ENCODE results near the gene CARS2. TPM values are rescaled to one million over a fixed set of nuclear protein-coding genes. Genes with fewer than 3 reads are reported as not detected.
A peak's percentile ranks its signal among the peaks of the same experiment; 100 is the strongest.

CARS2 gene
- total and polyA plus RNA-seq, 8 donors: 49.3 to 247 (median 75.7) TPM

- no peaks in the 10 kb centered on the region for H3K27me3 ChIP-seq
- peaks cover 52 to 94% (median 70%) of the 10 kb centered on the region in 4 donors for H3K4me1 ChIP-seq
- intact Hi-C loops (cut with DNase I; ENCODE audit: low total_unique reads): no loop called here
- H3K27ac ChIP-seq: peak overlapping the region; percentile 79 to 84 (median 81)
- peaks cover 32 to 59% (median 53%) of the 10 kb centered on the region in 4 donors for H3K36me3 ChIP-seq
- H3K4me3 ChIP-seq: no peak overlapping the region
- H3K9me3 ChIP-seq: no peaks in the 10 kb centered on the region
- TF ChIP-seq POLR2AphosphoS5 (IDR thresholded peaks at IDR 0.05) (no peak), CTCF (IDR thresholded peaks at IDR 0.05) (no peak), POLR2A (IDR thresholded peaks at IDR 0.05) (no peak), EP300 (IDR thresholded peaks at IDR 0.05) (no peak)
- whole genome bisulfite sequencing, 5 donors: 35 to 71% (median 63%) methylated on average over 32 to 41 of the region's 41 CpGs
- peak; percentile 70 to 80 for DNase-seq
Measured at GRCh38 chr13:110624766-110625756, 80.9 kb downstream of the CARS2 start.

GRCh38 chr13:110620596-110620995, 85.3 kb downstream of the CARS2 start:
- intact Hi-C loops (cut with DNase I; ENCODE audit: low total_unique reads): no loop called here
- TF ChIP-seq CTCF (IDR thresholded peaks at IDR 0.05) (no peak), POLR2AphosphoS5 (IDR thresholded peaks at IDR 0.05) (no peak), POLR2A (IDR thresholded peaks at IDR 0.05) (no peak), EP300 (IDR thresholded peaks at IDR 0.05) (no peak)
- no peaks in the 10 kb centered on the region for H3K9me3 ChIP-seq
- DNase-seq: no peak
- H3K27me3 ChIP-seq: no peaks in the 10 kb centered on the region
- peaks cover 49 to 91% (median 66%) of the 10 kb centered on the region in 4 donors for H3K4me1 ChIP-seq
- H3K36me3 ChIP-seq: peaks cover 19 to 33% (median 28%) of the 10 kb centered on the region in 4 donors
- H3K4me3 ChIP-seq: no peak overlapping the region
- WGBS, 5 donors: 31 to 41% (median 34%) methylated on average over 2 of the region's 2 CpGs
- H3K27ac ChIP-seq: peak overlapping the region in 2 of 5 donors; percentile 33 to 98

- intact Hi-C loops (cut with DNase I; ENCODE audit: low total_unique reads): no loop called here
- TF ChIP-seq CTCF (IDR thresholded peaks at IDR 0.05) (no peak), POLR2AphosphoS5 (IDR thresholded peaks at IDR 0.05) (peak in 1 of 3 donors; percentile 49)
- peaks cover 43 to 82% (median 61%) of the 10 kb centered on the region in 4 donors for H3K4me1 ChIP-seq
- no peaks in the 10 kb centered on the region for H3K9me3 ChIP-seq
- H3K36me3 ChIP-seq: peaks cover 10 to 17% (median 16%) of the 10 kb centered on the region in 4 donors
- no peaks in the 10 kb centered on the region for H3K27me3 ChIP-seq
- no peak for DNase-seq
- WGBS, 5 donors: 47 to 83% (median 61%) methylated on average over 9 of the region's 9 CpGs
- H3K4me3 ChIP-seq: no peak overlapping the region
- peak overlapping the region; percentile 65 to 99 (median 97) for H3K27ac ChIP-seq
Measured at GRCh38 chr13:110618780-110619179, 87.1 kb downstream of the CARS2 start.

GRCh38 chr13:110618167-110618566, 87.7 kb downstream of the CARS2 start:
- DNase-seq: no peak
- intact Hi-C loops (cut with DNase I; ENCODE audit: low total_unique reads): no loop called here
- WGBS, 5 donors: 48 to 72% (median 62%) methylated on average over 8 of the region's 8 CpGs
- no peak for TF ChIP-seq EP300 (IDR thresholded peaks at IDR 0.05)
- no peak for TF ChIP-seq CTCF (IDR thresholded peaks at IDR 0.05)
- no peak for TF ChIP-seq POLR2AphosphoS5 (IDR thresholded peaks at IDR 0.05)
- TF ChIP-seq POLR2A (IDR thresholded peaks at IDR 0.05): no peak
- peaks cover 5 to 11% (median 10%) of the 10 kb centered on the region in 4 donors for H3K36me3 ChIP-seq
- H3K27me3 ChIP-seq: no peaks in the 10 kb centered on the region
- no peaks in the 10 kb centered on the region for H3K9me3 ChIP-seq
- H3K4me1 ChIP-seq: peaks cover 43 to 77% (median 59%) of the 10 kb centered on the region in 4 donors
- H3K4me3 ChIP-seq: no peak overlapping the region
- peak overlapping the region; percentile 80 to 99 (median 97) for H3K27ac ChIP-seq

Measured in stomach (tissue), 9 donors.